Vagina (tissue), 2 donors: ENCODE measurements around the gene ELMO1. TPM values are rescaled to one million over a fixed set of nuclear protein-coding genes. Genes with fewer than 3 reads are reported as not detected.

Experiments
- DNase-seq, 2 donors: peaks; one replicate each; pipeline ENCODE4 v3.0.0-alpha.2; 2017; ENCODE audit errors: extremely low spot score in 2 of 2
- H3K27ac ChIP-seq: fragments of 200-600 bp; sonication (generic); one replicate; pipeline ENCODE4 v1.5.1; 2019
- H3K27me3 ChIP-seq: fragments of 200-600 bp; sonication (generic); one replicate; pipeline ENCODE4 v1.5.1; 2019
- H3K36me3 ChIP-seq, 2 donors: fragments of 200-600 bp; sonication (generic); one replicate each; pipeline ENCODE4 v1.5.1; 2017 to 2019
- H3K4me1 ChIP-seq: fragments of 200-600 bp; sonication (generic); one replicate; pipeline ENCODE4 v1.5.1; 2019
- H3K4me3 ChIP-seq, 2 donors: fragments of 200-600 bp; sonication (generic); 1 replicate in 1 of 2; 2 replicates in 1 of 2; pipeline ENCODE4 v1.5.1; 2016 to 2019
- H3K9me3 ChIP-seq: fragments of 200-600 bp; sonication (generic); one replicate; pipeline ENCODE4 v1.5.1; 2019
- CTCF ChIP-seq, 3 experiments: fragments of 450-650 bp in 2 of 3; fragments of 200-600 bp in 1 of 3; sonication (generic) in 1 of 3; IDR thresholded peaks; one replicate each; pipeline ENCODE4 v1.5.1; 2017 to 2019; ENCODE audit warnings: antibody characterized with exemption in 3 of 3, mild to moderate bottlenecking in 2 of 3, moderate library complexity in 2 of 3
- POLR2A ChIP-seq, 2 donors: fragments of 450-650 bp; IDR thresholded peaks; one replicate each; pipeline ENCODE4 v1.6.1; 2017; ENCODE audit warnings: antibody characterized with exemption in 2 of 2, mild to moderate bottlenecking in 2 of 2, moderate library complexity in 2 of 2
- POLR2AphosphoS5 ChIP-seq, 2 donors: sonication (generic); formaldehyde crosslinking; IDR thresholded peaks; one replicate each; pipeline ENCODE4 v1.9.0; 2017; ENCODE audit warnings: antibody characterized with exemption in 2 of 2, mild to moderate bottlenecking in 2 of 2, low read depth in 1 of 2; ENCODE audit not compliant: insufficient read depth in 1 of 2
- intact Hi-C: fragments of 100-400 bp; cut with DNase I; formaldehyde crosslinking; loops from one replicate; pipeline ENCODE4 v1.15.1; 2023
- total RNA-seq: library from RNA; depleted of rRNA; stranded (reverse); fragments of >200 nt; gene quantifications from one replicate; pipeline ENCODE4 v1.2.3, GENCODE V29; 2016

ELMO1 gene
- total RNA-seq, 1 donor from 2014 or later: 74.4 TPM

DNA sequence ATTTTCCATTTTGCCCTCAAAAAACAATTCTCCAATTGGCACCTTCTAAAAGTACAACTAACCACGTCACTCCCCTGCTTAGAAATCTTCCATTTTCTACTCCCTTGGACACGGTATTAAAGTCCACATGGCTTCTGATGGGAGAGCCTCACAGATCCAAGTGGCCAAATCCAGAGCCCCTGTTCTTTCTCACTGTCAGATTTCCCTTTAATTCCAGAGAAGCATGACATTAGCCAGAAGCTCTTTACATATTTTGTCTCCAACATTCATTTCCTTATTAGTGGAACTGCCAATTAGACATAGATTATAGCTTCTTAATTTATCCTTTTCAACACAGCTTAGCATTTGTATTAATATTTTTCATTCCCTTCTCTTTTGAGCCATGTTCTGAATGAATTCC is 118.7 kb downstream of the ELMO1 start:
- intact Hi-C loops: no loop called here

GRCh38 chr7:37327288-37327687 is 121.4 kb downstream of the ELMO1 start:
- intact Hi-C loops: no loop called here
- TF ChIP-seq POLR2AphosphoS5 (IDR thresholded peaks at IDR 0.05; ENCODE audit: insufficient read depth in 1 of 2, low read depth in 1 of 2) (no peak), CTCF (IDR thresholded peaks at IDR 0.05) (no peak), POLR2A (IDR thresholded peaks at IDR 0.05) (no peak)
- Histone ChIP-seq H3K27me3 (no peaks in the 10 kb centered on the region), H3K36me3 (no peaks in the 10 kb centered on the region), H3K4me1 (no peaks in the 10 kb centered on the region), H3K9me3 (no peaks in the 10 kb centered on the region), H3K4me3 (no peak overlapping the region), H3K27ac (no peak overlapping the region)
- no peak for DNase-seq

More for the DNA sequence above, 118.7 kb downstream of the ELMO1 start:
- H3K27ac ChIP-seq: no peak overlapping the region
- no peak overlapping the region for H3K4me3 ChIP-seq
- no peaks in the 10 kb centered on the region for H3K27me3 ChIP-seq
- peaks cover 3% of the 10 kb centered on the region for H3K4me1 ChIP-seq
- TF ChIP-seq POLR2AphosphoS5 (IDR thresholded peaks at IDR 0.05; ENCODE audit: insufficient read depth in 1 of 2, low read depth in 1 of 2): no peak
- TF ChIP-seq POLR2A (IDR thresholded peaks at IDR 0.05): no peak
- TF ChIP-seq CTCF (IDR thresholded peaks at IDR 0.05): no peak
- DNase-seq: no peak
- no peaks in the 10 kb centered on the region for H3K36me3 ChIP-seq
- H3K9me3 ChIP-seq: no peaks in the 10 kb centered on the region

DNA sequence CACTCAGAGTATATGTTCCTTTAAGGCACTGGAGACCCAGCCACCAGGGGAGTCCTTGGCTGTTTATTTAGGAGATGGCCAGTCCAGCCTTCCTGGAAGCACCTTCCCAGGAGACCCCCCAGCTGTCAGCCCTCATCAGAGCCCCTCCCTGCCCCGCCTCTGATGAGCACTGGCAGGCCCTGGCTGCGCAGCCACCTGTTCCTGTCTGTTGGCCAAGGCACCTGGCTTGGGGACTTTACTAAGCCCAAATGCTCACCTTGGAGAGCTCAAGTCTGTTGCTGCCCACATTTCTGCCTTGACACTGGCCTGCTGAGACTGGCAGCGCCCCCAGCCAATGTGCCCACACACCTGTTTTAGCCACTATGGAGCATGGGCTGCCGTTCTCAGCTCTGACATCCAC is 124.7 kb downstream of the ELMO1 start:
- Histone ChIP-seq H3K4me1 (no peaks in the 10 kb centered on the region), H3K27me3 (no peaks in the 10 kb centered on the region), H3K27ac (no peak overlapping the region), H3K9me3 (no peaks in the 10 kb centered on the region), H3K4me3 (no peak overlapping the region), H3K36me3 (no peaks in the 10 kb centered on the region)
- intact Hi-C loops: no loop called here
- DNase-seq: no peak
- no peak for TF ChIP-seq CTCF (IDR thresholded peaks at IDR 0.05)
- TF ChIP-seq POLR2A (IDR thresholded peaks at IDR 0.05): no peak
- no peak for TF ChIP-seq POLR2AphosphoS5 (IDR thresholded peaks at IDR 0.05; ENCODE audit: insufficient read depth in 1 of 2, low read depth in 1 of 2)

- Histone ChIP-seq H3K4me1 (no peaks in the 10 kb centered on the region), H3K27ac (no peak overlapping the region), H3K36me3 (no peaks in the 10 kb centered on the region), H3K9me3 (no peaks in the 10 kb centered on the region), H3K4me3 (no peak overlapping the region), H3K27me3 (no peaks in the 10 kb centered on the region)
- no peak for DNase-seq
- intact Hi-C loops: no loop called here
- TF ChIP-seq POLR2A (IDR thresholded peaks at IDR 0.05): no peak
- no peak for TF ChIP-seq CTCF (IDR thresholded peaks at IDR 0.05)
- TF ChIP-seq POLR2AphosphoS5 (IDR thresholded peaks at IDR 0.05; ENCODE audit: insufficient read depth in 1 of 2, low read depth in 1 of 2): no peak
Observed at GRCh38 chr7:37322831-37323230, 125.8 kb downstream of the ELMO1 start.

GRCh38 chr7:37320848-37321468 is 127.7 kb downstream of the ELMO1 start:
- Histone ChIP-seq H3K4me1 (peaks cover 10% of the 10 kb centered on the region), H3K36me3 (no peaks in the 10 kb centered on the region), H3K27me3 (no peaks in the 10 kb centered on the region), H3K27ac (no peak overlapping the region), H3K4me3 (no peak overlapping the region), H3K9me3 (no peaks in the 10 kb centered on the region)
- no peak for DNase-seq
- TF ChIP-seq POLR2A (IDR thresholded peaks at IDR 0.05) (no peak), POLR2AphosphoS5 (IDR thresholded peaks at IDR 0.05; ENCODE audit: insufficient read depth in 1 of 2, low read depth in 1 of 2) (no peak), CTCF (IDR thresholded peaks at IDR 0.05) (no peak)
- intact Hi-C loops: no loop called here
